Frontal cortex (tissue), 4 donors: ENCODE results near the gene TMEM132C. TPM values are rescaled to one million over a fixed set of nuclear protein-coding genes. Genes with fewer than 3 reads are reported as not detected.

Source experiments
- DNase-seq, 2 donors: peaks; one replicate each; pipeline ENCODE4 v3.0.0; 2012; ENCODE audit warnings: low spot score in 2 of 2
- FAIRE-seq: peaks from 2 replicates; lab custom pipeline; 2012; peaks lifted over from hg19 to GRCh38; lab: Jason Lieb, UNC
- total RNA-seq: library from RNA; depleted of rRNA; stranded (reverse); fragments of >200 nt; gene quantifications from one replicate; pipeline ENCODE4 v1.2.3, GENCODE V29; 2014
- donor health status: control.
- donor health status: control.
- donor health status: control.

The TMEM132C gene
- total RNA-seq, 1 donor from 2014 or later, result 4.1 TPM

GRCh38 chr12:128276471-128276870 lies 9.5 kb downstream of the TMEM132C start:
- FAIRE-seq (no peak), DNase-seq (no peak)

- no peak for FAIRE-seq
- DNase-seq, result no peak
Measured at GRCh38 chr12:128286970-128287369, 20.0 kb downstream of the TMEM132C start.

- FAIRE-seq (no peak), DNase-seq (no peak)
Measured at GRCh38 chr12:128288357-128288756, 21.4 kb downstream of the TMEM132C start.

- FAIRE-seq (no peak), DNase-seq (no peak)
Measured at GRCh38 chr12:128288896-128289295, 21.9 kb downstream of the TMEM132C start.

- FAIRE-seq, result no peak
- no peak for DNase-seq
Measured at GRCh38 chr12:128290938-128291337, 24.0 kb downstream of the TMEM132C start.

- FAIRE-seq (no peak), DNase-seq (no peak)
Measured at GRCh38 chr12:128298091-128298748, 31.2 kb downstream of the TMEM132C start.

- DNase-seq, result no peak
- no peak for FAIRE-seq
Measured at GRCh38 chr12:128305336-128305892, 38.4 kb downstream of the TMEM132C start.

GRCh38 chr12:128307791-128308190 lies 40.8 kb downstream of the TMEM132C start:
- FAIRE-seq, result no peak
- DNase-seq, result no peak

- FAIRE-seq (no peak), DNase-seq (no peak)
Measured at GRCh38 chr12:128312661-128313060, 45.7 kb downstream of the TMEM132C start.

GRCh38 chr12:128313931-128314330 lies 47.0 kb downstream of the TMEM132C start:
- no peak for DNase-seq
- FAIRE-seq, result no peak

GRCh38 chr12:128314611-128315010 lies 47.6 kb downstream of the TMEM132C start:
- no peak for DNase-seq
- no peak for FAIRE-seq

GRCh38 chr12:128316078-128316477 lies 49.1 kb downstream of the TMEM132C start:
- no peak for DNase-seq
- no peak for FAIRE-seq

GRCh38 chr12:128316973-128317526 lies 50.1 kb downstream of the TMEM132C start:
- FAIRE-seq (no peak), DNase-seq (no peak)

GRCh38 chr12:128318341-128318740 lies 51.4 kb downstream of the TMEM132C start:
- no peak for DNase-seq

GRCh38 chr12:128318946-128319345 lies 52.0 kb downstream of the TMEM132C start:
- DNase-seq (no peak), FAIRE-seq (no peak)

More at GRCh38 chr12:128318341-128318740, 51.4 kb downstream of the TMEM132C start:
- FAIRE-seq, result no peak

GRCh38 chr12:128322341-128322740 lies 55.4 kb downstream of the TMEM132C start:
- no peak for DNase-seq
- no peak for FAIRE-seq

GRCh38 chr12:128323145-128323920 lies 56.4 kb downstream of the TMEM132C start:
- FAIRE-seq, result no peak
- no peak for DNase-seq

GRCh38 chr12:128325646-128326045 lies 58.7 kb downstream of the TMEM132C start:
- DNase-seq, result no peak
- FAIRE-seq, result no peak

GRCh38 chr12:128326406-128326805 lies 59.4 kb downstream of the TMEM132C start:
- FAIRE-seq, result no peak
- no peak for DNase-seq

GRCh38 chr12:128328961-128329360 lies 62.0 kb downstream of the TMEM132C start:
- DNase-seq (no peak), FAIRE-seq (no peak)
